ENCODE measurements around the gene PABPN1L. TPM values are rescaled to one million over a fixed set of nuclear protein-coding genes. Genes with fewer than 3 reads are reported as not detected.

Gene PABPN1L
- total and polyA plus RNA-seq, 2 donors (not counting 1 experiment from before 2014, with no cell fraction given): 0.21 to 0.84 TPM

GRCh38 chr16:88902744-88903143 lies 36.3 kb upstream of the PABPN1L start:
- Histone ChIP-seq H2AFZ (ENCODE audit: insufficient read depth, low read depth, low read length, poor library complexity, severe bottlenecking) (no peak overlapping the region), H3K4me3 (ENCODE audit: control extremely low read depth in 1 of 5, extremely low read depth in 1 of 5, insufficient read depth in 1 of 5, low read depth in 2 of 5, low read length in 4 of 5) (no peak overlapping the region), H3K79me2 (ENCODE audit: control insufficient read depth, insufficient read depth, low read length) (peaks cover 82% of the 10 kb centered on the region), H3K9me3 (ENCODE audit: control extremely low read depth in 1 of 3, control insufficient read depth in 2 of 3, insufficient read depth in 1 of 3, low read length in 2 of 3) (no peaks in the 10 kb centered on the region), H3K4me1 (ENCODE audit: control insufficient read depth in 2 of 2, insufficient read depth in 2 of 2, low read length in 2 of 2) (peaks cover 0 to 13% of the 10 kb centered on the region in 2 donors), H4K20me1 (ENCODE audit: control insufficient read depth, insufficient read depth, low read length, poor library complexity, severe bottlenecking) (peaks cover 99% of the 10 kb centered on the region), H3K27me3 (replicated peaks in 1 of 4; ENCODE audit: control extremely low read depth in 1 of 4, control insufficient read depth in 3 of 4, insufficient read depth in 4 of 4, low read length in 3 of 4) (no peaks in the 10 kb centered on the region), H3K4me2 (replicated peaks; ENCODE audit: low read depth, low read length, poor library complexity, severe bottlenecking) (no peak overlapping the region), H3K9ac (ENCODE audit: low read length) (no peak overlapping the region), H3K36me3 (replicated peaks in 1 of 2; ENCODE audit: control extremely low read depth in 1 of 2, control insufficient read depth in 1 of 2, extremely low read depth in 1 of 2, insufficient read depth in 2 of 2, low read length in 1 of 2) (peaks cover 0 to 42% of the 10 kb centered on the region in 2 experiments), H3K27ac (ENCODE audit: low read length in 2 of 2) (no peak overlapping the region)
- peaks cover 12% of the 10 kb centered on the region for H3K4me1 Mint-ChIP-seq
- CTCF ChIA-PET: no interaction called here
- WGBS (ENCODE audit: insufficient coverage): 77% methylated on average over 16 of the region's 16 CpGs
- no peaks in the 10 kb centered on the region for H3K9me3 Mint-ChIP-seq (ENCODE audit: insufficient read depth)
- no peak for TF ChIP-seq CTCF (IDR thresholded peaks at IDR 0.05)
- no peak for TF ChIP-seq EZH2 (IDR thresholded peaks at IDR 0.05; ENCODE audit: borderline replicate concordance, insufficient read depth, low read depth, low read length, poor library complexity, severe bottlenecking)
- H3K27me3 Mint-ChIP-seq: no peaks in the 10 kb centered on the region
- H3K27ac Mint-ChIP-seq: no peak overlapping the region
- no peak overlapping the region for H3K4me3 Mint-ChIP-seq
- intact Hi-C loops (cut with micrococcal nuclease): no loop called here
- no peak for DNase-seq
- no peak for ATAC-seq (ENCODE audit: low read depth)
- POLR2A ChIA-PET: no interaction called here

- Histone ChIP-seq H3K4me3 (ENCODE audit: control extremely low read depth in 1 of 5, extremely low read depth in 1 of 5, insufficient read depth in 1 of 5, low read depth in 2 of 5, low read length in 4 of 5) (no peak overlapping the region), H2AFZ (ENCODE audit: insufficient read depth, low read depth, low read length, poor library complexity, severe bottlenecking) (no peak overlapping the region), H3K9me3 (ENCODE audit: control extremely low read depth in 1 of 3, control insufficient read depth in 2 of 3, insufficient read depth in 1 of 3, low read length in 2 of 3) (no peaks in the 10 kb centered on the region), H4K20me1 (ENCODE audit: control insufficient read depth, insufficient read depth, low read length, poor library complexity, severe bottlenecking) (peaks cover 99% of the 10 kb centered on the region), H3K4me2 (replicated peaks; ENCODE audit: low read depth, low read length, poor library complexity, severe bottlenecking) (no peak overlapping the region), H3K4me1 (ENCODE audit: control insufficient read depth in 2 of 2, insufficient read depth in 2 of 2, low read length in 2 of 2) (peaks cover 0 to 11% of the 10 kb centered on the region in 2 donors), H3K27me3 (replicated peaks in 1 of 4; ENCODE audit: control extremely low read depth in 1 of 4, control insufficient read depth in 3 of 4, insufficient read depth in 4 of 4, low read length in 3 of 4) (no peaks in the 10 kb centered on the region), H3K36me3 (replicated peaks in 1 of 2; ENCODE audit: control extremely low read depth in 1 of 2, control insufficient read depth in 1 of 2, extremely low read depth in 1 of 2, insufficient read depth in 2 of 2, low read length in 1 of 2) (peaks cover 0 to 51% of the 10 kb centered on the region in 2 experiments), H3K9ac (ENCODE audit: low read length) (no peak overlapping the region), H3K27ac (ENCODE audit: low read length in 2 of 2) (no peak overlapping the region), H3K79me2 (ENCODE audit: control insufficient read depth, insufficient read depth, low read length) (peaks cover 81% of the 10 kb centered on the region)
- Mint-ChIP-seq H3K27me3 (no peaks in the 10 kb centered on the region), H3K9me3 (ENCODE audit: insufficient read depth) (no peaks in the 10 kb centered on the region), H3K4me1 (peaks cover 10% of the 10 kb centered on the region), H3K4me3 (no peak overlapping the region), H3K27ac (no peak overlapping the region)
- DNase-seq (no peak), ATAC-seq (ENCODE audit: low read depth) (no peak)
- intact Hi-C loops (cut with micrococcal nuclease): no loop called here
- ChIA-PET CTCF (no interaction called here), POLR2A (no interaction called here)
- 95% methylated on average over 26 of the region's 26 CpGs for WGBS (ENCODE audit: insufficient coverage)
- TF ChIP-seq CTCF (IDR thresholded peaks at IDR 0.05) (no peak), EZH2 (IDR thresholded peaks at IDR 0.05; ENCODE audit: borderline replicate concordance, insufficient read depth, low read depth, low read length, poor library complexity, severe bottlenecking) (no peak)
Observed at GRCh38 chr16:88901718-88902337, 35.4 kb upstream of the PABPN1L start.
